NCI-H1694 (cell line): ENCODE results near the gene ACOD1.

Experiments used
- DNase-seq: peaks from one replicate; lab custom pipeline; 2025; lab: John Stamatoyannopoulos, UW

ACOD1 gene

DNA sequence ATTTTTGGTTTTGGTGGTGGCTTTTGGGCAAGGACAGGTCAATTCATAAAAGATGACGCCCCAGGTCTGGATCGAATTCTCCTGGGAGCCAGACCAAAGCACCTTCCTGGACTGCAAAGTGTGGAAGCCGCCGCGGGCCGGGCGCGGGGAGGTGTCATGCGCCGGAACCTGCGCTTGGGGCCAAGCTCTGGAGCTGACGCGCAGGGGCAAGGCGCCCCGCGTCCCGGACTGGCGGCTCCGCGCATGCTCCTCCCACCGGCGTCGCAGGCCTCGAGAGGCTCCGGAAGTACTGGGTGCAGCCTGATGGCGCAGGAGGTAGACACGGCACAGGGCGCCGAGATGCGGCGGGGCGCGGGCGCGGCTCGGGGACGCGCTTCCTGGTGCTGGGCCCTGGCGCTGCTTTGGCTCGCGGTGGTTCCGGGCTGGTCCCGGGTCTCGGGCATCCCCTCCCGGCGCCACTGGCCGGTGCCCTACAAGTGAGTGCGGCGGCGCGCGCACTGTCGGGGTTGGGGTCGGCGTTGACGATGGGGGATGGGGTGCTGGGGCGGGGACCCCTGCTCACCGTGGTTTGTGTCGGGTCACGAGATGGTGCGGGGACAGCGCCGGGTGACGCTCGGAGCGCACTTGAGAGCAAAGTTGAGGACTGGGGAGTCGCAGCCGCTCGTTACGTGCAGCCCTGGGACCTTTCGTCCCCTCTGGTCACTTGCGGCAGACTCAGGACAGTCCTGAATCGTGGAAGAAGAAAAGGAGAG lies 43.7 kb downstream of the ACOD1 start, which contains the start of gene CLN5:
TSS of gene CLN5 (plus strand) at position 286 of the 752 bp plus-strand sequence. CDS start at position 304, 18 bp downstream.
- peak; percentile 81 for DNase-seq

DNA sequence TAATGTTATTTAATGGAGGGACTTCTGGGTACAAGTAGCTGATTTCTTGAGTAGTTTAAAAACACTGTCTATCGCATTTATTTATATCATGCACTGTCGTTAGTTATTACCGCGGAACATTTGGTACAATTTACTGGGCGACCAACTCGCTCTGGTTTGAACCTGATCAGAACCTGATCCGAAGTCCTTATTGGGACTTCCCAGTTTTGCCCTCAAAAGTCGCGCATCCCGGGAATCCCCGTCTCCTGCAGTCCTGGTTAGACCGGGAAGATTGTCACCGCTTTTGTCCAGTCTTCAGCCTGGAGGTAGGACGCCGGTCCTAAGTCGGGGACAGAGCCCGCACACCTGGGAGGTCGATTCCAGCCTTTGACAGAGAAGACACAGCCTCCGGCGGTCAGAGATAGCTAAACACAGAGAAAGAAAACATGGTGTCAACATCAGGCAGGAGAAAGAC lies 44.3 kb downstream of the ACOD1 start:
- DNase-seq = no peak

DNA sequence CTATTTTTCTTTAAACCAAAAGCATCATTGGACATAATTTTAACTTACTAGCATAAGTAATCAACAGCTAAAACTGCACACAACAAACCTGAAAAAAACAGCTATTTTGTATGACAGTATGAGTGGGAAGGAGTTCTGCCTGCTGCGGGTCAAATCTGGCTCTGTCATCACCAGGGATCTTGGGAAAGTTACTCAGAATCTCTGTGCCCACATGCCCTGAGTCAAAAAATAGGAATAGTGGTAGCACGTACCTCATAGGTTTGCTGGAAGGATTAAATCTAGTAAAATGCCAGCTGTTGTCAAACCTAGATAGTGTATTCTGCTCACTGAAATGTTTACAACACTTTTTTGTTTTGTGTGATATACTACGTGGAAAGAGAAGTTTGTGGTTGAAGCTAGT lies 44.7 kb downstream of the ACOD1 start:
- no peak for DNase-seq

DNA sequence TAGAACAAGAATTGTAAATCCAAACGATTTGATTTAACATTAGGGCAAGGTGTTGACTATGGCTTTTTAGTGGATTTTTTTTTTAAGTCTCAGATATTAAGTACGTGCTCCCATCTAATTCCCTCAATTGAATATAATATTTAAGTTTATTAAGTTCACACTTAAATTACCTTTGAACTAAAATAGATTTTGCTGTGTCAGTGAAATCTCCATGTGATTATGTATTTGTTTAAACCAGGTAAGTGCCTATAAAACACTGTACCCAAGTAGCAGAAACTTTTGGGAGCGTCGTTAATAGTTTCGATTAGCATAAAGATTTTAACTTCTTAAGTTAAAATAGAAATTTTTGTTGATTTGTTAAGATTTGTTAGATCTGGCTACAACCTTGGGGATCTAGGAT lies 45.2 kb downstream of the ACOD1 start:
- DNase-seq = no peak

DNA sequence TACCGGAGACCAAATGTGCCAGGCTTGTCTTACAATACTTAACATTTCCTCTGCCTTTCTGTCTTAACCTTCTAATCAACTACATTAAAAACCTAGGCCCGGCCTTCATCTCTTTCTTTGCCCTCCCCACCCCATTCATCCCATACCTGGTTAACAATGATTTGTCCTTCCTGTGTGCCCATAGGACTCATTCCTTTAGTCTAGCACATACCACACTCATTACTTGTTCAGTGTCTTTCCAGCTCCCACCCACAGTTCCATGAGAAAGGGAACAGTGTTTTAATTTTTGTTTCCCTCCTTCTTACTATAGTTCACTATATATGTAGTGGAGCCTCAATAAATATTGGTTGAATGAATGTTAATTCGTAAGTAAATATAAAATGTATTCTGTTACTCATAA lies 46.0 kb downstream of the ACOD1 start:
- no peak for DNase-seq

DNA sequence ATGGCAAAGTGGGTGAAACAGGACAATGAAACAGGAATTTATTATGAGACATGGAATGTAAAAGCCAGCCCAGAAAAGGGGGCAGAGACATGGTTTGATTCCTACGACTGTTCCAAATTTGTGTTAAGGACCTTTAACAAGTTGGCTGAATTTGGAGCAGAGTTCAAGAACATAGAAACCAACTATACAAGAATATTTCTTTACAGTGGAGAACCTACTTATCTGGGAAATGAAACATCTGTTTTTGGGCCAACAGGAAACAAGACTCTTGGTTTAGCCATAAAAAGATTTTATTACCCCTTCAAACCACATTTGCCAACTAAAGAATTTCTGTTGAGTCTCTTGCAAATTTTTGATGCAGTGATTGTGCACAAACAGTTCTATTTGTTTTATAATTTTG lies 52.2 kb downstream of the ACOD1 start:
- DNase-seq = no peak

DNA sequence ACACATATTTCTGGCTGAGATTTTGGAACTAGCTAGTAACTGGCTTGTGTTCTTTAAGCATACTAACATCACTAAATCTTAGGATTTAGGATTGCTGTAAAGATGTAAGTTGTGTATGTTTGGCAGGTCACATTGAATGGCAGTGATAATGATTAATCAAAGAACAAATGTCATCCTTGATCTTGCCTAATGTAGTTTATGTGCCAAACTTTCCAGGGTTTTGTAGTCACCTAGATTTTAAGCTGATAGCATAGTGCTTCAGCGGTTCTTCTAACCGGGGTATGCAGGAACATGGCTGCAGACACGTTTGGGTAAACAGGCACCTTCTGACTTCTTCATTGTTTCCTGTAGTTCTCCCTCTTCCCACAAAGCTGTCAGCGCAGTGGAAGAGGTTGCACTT lies 53.2 kb downstream of the ACOD1 start:
- no peak for DNase-seq

DNA sequence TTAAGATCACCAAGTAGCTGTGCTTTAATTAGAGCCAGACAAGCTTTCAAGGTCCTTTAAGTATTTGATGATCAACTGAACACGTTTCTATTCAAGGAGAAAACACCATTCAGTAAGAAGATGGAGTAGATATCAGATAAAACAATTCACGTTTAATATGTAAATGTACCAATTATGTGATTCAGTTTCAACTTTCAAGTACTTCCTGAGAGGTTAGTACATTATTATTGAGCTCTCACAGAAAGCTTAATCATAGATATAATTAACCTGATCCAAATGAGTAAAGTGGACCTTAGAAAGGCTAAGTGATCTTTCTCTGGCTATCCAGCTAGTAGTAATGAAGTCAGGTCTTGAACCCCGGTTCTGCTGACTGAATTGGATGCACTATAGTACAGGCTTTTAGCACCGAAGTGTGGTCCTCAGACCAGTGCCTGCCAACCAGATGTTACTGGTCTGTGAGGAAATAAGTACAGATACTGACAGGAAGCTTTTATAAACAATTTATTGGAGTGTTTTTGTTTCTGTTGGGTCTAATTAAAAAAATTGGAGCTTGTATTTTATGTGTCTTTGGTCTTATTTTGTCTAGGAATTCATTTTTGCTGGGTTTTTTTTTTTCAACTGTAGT lies 53.8 kb downstream of the ACOD1 start:
- DNase-seq = no peak

DNA sequence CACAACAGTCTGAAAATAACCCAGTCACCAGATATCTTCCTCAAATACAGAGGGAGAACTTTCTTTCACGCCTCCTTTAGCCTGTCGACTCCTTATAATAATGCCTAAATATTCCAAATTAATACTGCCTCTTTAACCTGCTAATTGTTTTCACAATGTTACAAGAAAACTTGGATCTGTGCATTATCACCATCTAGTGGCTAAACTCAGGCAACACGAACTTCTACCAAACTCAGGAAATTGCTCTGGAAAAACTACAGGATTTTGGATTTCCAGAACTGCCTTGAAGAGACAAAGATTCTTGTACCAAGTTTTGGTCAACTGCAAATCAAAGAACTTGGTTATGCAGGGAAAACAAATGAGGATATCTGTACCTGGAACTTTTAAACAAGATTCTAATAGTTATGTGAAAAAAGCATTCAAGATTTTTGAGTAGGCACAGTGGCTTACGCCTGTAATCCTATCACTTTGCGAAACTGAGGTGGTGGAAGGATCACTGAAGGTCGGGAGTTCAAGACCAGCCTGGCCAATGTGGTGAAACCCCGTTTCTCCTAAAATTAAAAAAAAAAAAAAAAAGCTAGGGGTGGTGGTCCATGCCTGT lies 54.4 kb downstream of the ACOD1 start:
- peak; percentile 39 for DNase-seq
